K562 treated with DMSO at 1 percent for 24 hours (cell line): ENCODE results near the gene CABLES1. TPM values are rescaled to one million over a fixed set of nuclear protein-coding genes. Genes with fewer than 3 reads are reported as not detected.

Source experiments
- total RNA-seq: library from RNA; unstranded; fragments of 300-600 nt; gene quantifications from 2 replicates; pipeline ENCODE4 v1.2.3, GENCODE V29; 2022; ENCODE audit warnings: low read depth; ENCODE audit not compliant: insufficient read depth

CABLES1 gene, protein sequence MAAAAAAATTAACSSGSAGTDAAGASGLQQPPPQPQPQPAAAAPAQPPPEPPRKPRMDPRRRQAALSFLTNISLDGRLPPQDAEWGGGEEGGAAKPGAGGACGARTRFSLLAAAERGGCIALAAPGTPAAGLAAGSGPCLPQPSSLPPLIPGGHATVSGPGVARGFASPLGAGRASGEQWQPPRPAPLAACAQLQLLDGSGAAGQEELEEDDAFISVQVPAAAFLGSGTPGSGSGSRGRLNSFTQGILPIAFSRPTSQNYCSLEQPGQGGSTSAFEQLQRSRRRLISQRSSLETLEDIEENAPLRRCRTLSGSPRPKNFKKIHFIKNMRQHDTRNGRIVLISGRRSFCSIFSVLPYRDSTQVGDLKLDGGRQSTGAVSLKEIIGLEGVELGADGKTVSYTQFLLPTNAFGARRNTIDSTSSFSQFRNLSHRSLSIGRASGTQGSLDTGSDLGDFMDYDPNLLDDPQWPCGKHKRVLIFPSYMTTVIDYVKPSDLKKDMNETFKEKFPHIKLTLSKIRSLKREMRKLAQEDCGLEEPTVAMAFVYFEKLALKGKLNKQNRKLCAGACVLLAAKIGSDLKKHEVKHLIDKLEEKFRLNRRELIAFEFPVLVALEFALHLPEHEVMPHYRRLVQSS
- total RNA-seq, result 0.05 TPM in 1 of 2 replicates, not detected in the other

DNA sequence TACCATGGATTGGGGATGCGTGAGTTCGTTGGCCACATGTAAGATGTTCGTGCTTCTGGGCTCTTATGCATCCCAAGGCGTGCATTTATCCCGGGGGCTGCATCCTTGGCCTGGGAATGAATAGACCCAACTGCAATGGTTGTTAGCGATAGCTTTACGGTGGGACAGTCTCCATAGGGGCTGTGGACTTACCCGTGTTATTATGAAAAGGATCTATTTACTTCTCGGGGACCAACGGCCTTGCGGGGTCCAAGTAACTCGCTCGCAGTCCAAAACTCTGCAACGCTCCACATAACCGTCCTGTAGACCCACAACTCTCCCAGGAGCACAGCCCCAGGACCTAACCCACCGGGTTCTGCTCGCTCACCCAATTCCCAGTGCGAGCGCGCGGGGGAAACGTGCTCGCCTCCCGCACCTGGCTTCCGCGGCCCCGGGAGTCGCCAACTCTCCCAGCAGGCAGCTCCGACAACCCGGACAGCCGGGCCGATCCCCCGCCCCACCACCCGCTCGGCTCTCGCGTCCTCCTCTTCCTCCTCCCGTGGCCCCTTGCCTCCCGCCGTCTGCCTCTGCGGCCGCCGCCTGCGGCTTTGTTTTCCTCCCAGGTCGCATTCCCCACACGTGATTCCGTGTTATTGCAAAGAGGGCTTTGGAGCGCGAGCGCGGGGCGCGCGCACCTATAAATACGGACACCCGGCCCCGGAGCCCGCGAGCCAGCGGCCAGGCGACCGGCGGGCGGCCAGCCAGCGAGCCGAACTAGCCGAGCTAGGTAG lies at the start of gene CABLES1:
TSS of gene CABLES1 (plus strand) at position 706 of the 770 bp plus-strand sequence. CDS start 278 bp downstream, outside the sequence.

Other genes starting within 250 kb of the CABLES1 start
- gene RBBP8, start 202.2 kb upstream of the CABLES1 start, total RNA-seq, result 21.9 and 23.0 TPM in 2 replicates